ENCODE results near the gene SMCP. TPM values are rescaled to one million over a fixed set of nuclear protein-coding genes. Genes with fewer than 3 reads are reported as not detected.

SMCP gene
- total RNA-seq, 3 donors from 2014 or later (not counting 1 experiment from before 2014, with no cell fraction given) = not detected

GRCh38 chr1:152933196-152933595, 55.1 kb downstream of the SMCP start:
- DNase-seq = no peak
- intact Hi-C loops (cut with micrococcal nuclease) = no loop called here
- H3K4me1 ChIP-seq (ENCODE audit: control insufficient read depth, insufficient read depth, low read length) = no peaks in the 10 kb centered on the region
- H3K4me1 Mint-ChIP-seq = no peaks in the 10 kb centered on the region
- H3K4me3 Mint-ChIP-seq = no peak overlapping the region
- no peaks in the 10 kb centered on the region for H3K36me3 Mint-ChIP-seq
- H3K27ac ChIP-seq (ENCODE audit: low read length) = no peak overlapping the region
- H3K27ac Mint-ChIP-seq = no peak overlapping the region
- no peaks in the 10 kb centered on the region for H3K27me3 ChIP-seq (ENCODE audit: control insufficient read depth, insufficient read depth, low read length)
- WGBS (ENCODE audit: insufficient coverage) = 77% methylated on average over 2 of the region's 2 CpGs
- no peak for TF ChIP-seq CTCF (IDR thresholded peaks at IDR 0.05)
- no peak overlapping the region for H3K4me3 ChIP-seq (ENCODE audit: low read length)
- H3K9me3 ChIP-seq (ENCODE audit: control insufficient read depth, insufficient read depth, low read length) = no peaks in the 10 kb centered on the region
- peaks cover 7 to 8% of the 10 kb centered on the region in 2 donors for H3K27me3 Mint-ChIP-seq (ENCODE audit: low read depth in 2 of 2)
- H3K36me3 ChIP-seq (ENCODE audit: control insufficient read depth, insufficient read depth, low read length) = no peaks in the 10 kb centered on the region
- no peak for ATAC-seq
- H3K9me3 Mint-ChIP-seq = no peaks in the 10 kb centered on the region

Other genes starting within 250 kb of the SMCP start
- gene LCE2D, start 214.9 kb upstream of the SMCP start, total RNA-seq = not detected
- not detected for gene LCE2C, start 203.0 kb upstream of the SMCP start, total RNA-seq
- gene LCE2B, start 192.2 kb upstream of the SMCP start, total RNA-seq = not detected
- gene LCE2A, start 180.0 kb upstream of the SMCP start, total RNA-seq = not detected
- gene LCE4A, start 170.2 kb upstream of the SMCP start, total RNA-seq = not detected
- not detected for gene KPRP, start 120.3 kb upstream of the SMCP start, total RNA-seq
- not detected for gene LCE1F, start 103.2 kb upstream of the SMCP start, total RNA-seq
- not detected for gene LCE1E, start 92.1 kb upstream of the SMCP start, total RNA-seq
- not detected for gene LCE1D, start 81.6 kb upstream of the SMCP start, total RNA-seq
- not detected for gene LCE1C, start 71.7 kb upstream of the SMCP start, total RNA-seq
- gene LCE1B, start 66.4 kb upstream of the SMCP start, total RNA-seq = not detected
- not detected for gene LCE1A, start 50.8 kb upstream of the SMCP start, total RNA-seq
- gene LCE6A, start 35.5 kb upstream of the SMCP start, total RNA-seq = not detected
- not detected for gene LCE7A, start 18.3 kb upstream of the SMCP start, total RNA-seq
- gene IVL, start 30.2 kb downstream of the SMCP start, total RNA-seq = not detected
- gene SPRR5, start 68.9 kb downstream of the SMCP start, total RNA-seq = not detected
- gene SPRR4, start 92.3 kb downstream of the SMCP start, total RNA-seq = not detected
- gene SPRR1A, start 105.8 kb downstream of the SMCP start, total RNA-seq = not detected
- gene SPRR3, start 123.4 kb downstream of the SMCP start, total RNA-seq = not detected
- gene SPRR1B, start 152.9 kb downstream of the SMCP start, total RNA-seq = not detected
- not detected for gene SPRR2D, start 162.8 kb downstream of the SMCP start, total RNA-seq
- gene SPRR2A, start 179.2 kb downstream of the SMCP start, total RNA-seq = not detected
- not detected for gene SPRR2B, start 193.3 kb downstream of the SMCP start, total RNA-seq
- gene SPRR2E, start 216.2 kb downstream of the SMCP start, total RNA-seq = not detected
- gene SPRR2F, start 235.2 kb downstream of the SMCP start, total RNA-seq = not detected